Superior temporal gyrus (tissue), 1 donor: ENCODE measurements around the gene TRPM1.

Source experiments
- DNase-seq: peaks from one replicate; pipeline ENCODE4 v3.0.0-alpha.2; 2016; ENCODE audit errors: extremely low spot score

Gene TRPM1

DNA sequence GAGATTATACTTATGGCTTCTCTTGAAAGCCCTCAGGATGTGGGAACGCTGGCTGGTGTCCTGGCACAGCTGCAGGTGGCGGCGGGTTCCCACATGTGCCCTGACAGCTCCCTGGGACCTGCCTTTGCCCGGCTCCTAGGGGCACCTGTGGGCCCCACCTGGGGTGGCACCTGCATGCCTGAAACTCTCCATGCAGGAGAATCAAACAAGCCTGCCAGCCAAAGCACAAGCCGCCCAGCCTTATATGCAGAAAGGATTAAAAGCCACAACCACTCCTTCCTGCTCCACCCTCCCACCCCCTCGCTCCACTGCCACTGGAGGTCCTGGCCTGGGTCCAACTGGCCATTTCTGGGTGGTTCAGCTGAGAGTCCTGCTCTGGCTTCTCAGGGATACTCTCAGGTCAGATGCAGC is 18.1 kb downstream of the TRPM1 start:
- DNase-seq: no peak

DNA sequence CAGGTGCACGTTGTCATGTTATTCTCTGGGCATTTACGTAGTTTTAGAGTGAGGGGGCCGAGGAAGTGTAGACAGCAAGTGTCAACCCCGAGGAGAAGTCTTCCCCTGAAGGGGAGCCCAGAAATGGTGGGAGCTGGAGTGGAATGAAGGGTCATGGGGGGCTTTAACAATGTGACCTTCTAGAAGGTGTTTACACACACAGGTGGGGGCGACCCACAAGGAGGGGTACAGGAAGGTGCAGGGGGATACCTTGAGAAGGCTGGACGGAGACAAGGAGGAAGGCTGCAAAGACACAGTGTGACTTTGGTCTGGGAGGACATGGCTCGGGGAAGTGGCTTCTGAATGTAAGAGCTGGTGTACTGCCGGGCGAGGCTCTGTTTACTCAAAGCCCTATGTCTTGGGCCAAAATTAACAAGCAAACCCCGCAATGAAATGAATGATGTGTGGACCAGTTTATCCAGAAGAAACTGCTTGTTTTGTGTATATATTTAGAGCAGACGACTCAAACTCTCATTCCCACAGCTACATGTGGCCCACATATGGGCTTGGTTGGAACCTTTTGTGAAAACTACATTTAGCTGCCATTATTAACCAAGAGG is 18.7 kb downstream of the TRPM1 start:
- DNase-seq: no peak

DNA sequence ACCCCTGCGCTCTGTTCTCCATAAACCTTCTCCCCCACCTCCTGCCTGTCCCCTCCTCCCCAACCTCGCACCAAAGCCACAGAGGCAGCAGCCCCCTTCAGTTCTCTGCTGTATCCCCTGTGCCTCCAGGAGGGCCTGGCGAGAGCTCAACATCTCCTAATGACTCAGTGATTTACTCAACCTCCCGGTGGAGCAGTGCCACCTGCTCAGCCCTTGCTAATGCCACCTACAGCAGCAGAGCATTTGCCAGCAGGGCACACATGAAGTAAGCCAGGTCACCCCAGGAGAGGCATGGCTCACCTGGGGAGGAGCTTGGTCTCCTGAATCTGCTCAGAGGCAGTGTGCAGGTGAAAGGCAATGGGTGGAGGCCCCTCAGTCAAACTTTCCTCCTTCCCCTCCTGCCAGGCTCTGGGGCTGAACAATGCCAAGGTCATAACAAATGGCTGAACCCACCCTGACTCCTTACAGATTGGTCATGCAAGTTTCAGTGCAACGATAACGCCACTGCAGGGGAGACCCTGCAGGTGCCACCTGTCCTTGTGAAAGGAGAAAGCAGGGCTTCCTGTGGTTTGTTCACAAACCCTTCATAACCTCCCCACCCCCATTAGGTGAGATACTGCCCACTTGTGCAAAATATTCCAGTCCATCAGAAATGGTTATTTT is 19.8 kb downstream of the TRPM1 start:
- no peak for DNase-seq

DNA sequence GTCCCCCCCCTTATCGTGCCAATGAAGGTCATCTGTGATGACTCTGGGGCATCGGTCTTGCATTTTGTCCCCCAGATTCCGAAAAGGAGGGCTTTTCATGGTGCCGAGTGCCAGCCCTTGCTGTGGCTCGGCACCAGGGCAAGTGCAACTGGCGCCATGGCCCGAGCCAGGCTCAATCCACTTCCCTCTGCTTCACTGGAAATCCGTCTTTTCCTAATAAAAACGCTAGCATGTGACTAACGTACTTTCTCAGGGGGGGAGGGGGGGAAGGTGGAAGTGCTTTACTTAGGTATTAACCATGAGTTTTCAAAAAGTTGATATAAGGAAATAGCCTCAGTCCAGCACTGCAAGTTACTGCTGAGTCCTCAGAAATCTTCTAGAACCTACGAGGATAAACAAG is 20.5 kb downstream of the TRPM1 start:
- DNase-seq: no peak

DNA sequence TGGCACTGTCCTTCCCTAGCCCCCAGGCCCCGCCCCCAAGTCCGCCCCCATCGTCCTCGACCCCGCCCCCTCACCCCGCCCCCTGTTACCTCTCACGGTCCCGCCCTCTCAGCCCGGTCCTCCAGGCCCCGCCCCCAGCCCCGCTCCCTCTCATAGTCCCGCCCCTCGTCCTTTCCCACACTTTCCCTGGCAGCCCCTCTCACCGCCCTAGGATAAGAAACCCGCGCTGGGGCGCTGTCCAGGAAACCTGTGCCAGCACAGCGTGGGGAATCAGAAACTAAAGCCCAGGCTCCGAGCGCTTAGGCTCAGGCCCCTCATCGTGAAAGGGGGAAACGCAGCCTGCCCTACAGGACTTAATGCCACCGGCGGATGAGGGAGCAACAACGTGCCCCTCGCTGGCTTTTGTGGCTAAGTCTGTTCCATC is 20.9 kb downstream of the TRPM1 start:
- no peak for DNase-seq

DNA sequence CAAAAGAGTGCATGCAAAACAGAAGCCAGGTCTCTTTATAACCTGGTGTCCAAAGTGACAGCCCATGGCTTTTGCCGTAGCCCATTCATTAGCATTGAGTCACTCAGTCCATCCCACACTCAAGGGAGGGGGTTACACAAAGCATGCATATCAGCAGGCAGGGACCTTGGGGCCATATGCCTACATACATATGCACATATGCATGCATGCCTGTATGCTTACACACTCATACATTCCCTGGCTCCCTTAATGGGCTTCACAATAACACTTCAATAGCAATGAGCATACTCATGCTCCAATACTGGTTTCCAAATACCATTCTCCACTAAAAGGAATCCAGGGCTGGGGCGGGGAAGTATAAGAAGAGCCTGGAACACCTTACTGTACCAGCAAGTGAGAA is 22.0 kb downstream of the TRPM1 start:
- no peak for DNase-seq

DNA sequence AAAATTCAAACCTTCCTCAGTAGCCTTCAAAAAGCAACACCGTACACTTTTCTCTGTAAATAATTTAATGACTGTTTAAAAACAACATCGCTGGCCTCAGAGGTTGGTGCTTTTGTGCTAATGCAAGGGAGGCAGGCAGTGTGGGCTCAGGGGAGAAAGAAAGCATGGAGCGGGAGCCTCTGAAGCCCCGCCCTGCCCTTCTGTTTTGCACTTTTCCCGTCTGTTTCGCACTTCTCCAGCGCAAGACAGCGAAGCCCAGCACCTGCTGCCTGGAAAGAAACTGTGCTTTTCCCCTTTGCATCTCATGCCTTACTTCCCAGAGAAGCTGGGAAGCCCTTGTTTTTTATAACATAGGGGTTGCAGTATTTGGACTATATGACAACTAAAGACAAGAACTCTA is 23.1 kb downstream of the TRPM1 start:
- DNase-seq: no peak

DNA sequence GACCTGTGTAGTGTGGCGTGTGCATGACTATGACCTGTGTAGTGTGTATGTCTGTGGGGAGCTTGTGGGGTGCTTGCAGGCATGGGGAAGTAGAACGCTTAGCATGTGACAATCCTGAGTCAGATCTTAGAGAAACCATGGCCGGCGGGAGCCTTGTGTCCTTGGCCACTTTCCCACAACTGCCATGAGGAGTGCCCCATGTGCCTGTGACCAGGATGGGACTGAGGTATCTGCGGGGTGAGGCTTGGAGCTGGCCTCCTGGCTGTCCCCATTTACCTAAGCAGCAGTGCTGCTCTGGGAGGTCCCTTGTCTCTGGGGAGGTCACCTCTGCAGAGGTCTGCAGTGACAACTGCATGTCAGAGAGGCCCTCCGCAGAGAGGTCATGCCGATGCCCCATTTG is 23.6 kb downstream of the TRPM1 start:
- DNase-seq: no peak

DNA sequence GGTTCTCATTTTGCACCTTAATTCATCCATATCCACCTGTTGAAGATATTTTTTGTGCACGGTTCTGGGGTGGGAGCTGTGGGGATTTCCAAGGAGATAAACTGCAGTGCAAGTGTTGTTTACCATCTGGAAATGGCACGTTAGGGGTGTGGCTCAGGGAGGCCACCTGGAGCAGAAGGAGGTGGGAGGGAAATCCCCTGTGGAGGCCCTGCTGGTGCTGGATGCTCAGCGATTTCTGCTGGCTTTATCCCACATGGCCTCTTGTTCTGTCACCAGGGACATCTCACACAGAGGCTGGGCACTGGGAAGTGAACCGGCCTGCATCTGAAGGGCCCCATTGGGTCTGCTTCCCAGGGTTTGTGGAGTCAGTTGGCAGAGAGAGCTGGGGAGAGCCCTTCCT is 24.3 kb downstream of the TRPM1 start:
- DNase-seq: no peak

DNA sequence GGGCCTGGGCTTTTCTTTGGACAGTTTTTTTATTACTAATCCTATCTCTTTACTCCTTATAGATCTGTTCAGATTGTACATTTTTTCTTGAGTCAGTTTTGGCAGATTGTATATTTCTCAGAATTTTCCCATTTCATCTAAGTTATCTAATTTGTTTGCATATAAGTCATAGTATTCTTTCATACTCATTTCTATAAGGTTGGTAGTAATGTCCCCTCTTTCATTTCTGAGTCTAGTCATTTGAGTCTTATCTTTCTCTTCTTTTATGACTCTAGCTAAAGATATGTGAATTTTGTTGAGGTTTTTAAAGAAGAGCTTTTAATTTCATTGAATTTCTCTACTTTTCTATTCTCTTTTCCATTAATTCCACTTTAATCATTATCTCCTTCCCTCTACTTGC is 27.2 kb downstream of the TRPM1 start:
- DNase-seq: no peak

DNA sequence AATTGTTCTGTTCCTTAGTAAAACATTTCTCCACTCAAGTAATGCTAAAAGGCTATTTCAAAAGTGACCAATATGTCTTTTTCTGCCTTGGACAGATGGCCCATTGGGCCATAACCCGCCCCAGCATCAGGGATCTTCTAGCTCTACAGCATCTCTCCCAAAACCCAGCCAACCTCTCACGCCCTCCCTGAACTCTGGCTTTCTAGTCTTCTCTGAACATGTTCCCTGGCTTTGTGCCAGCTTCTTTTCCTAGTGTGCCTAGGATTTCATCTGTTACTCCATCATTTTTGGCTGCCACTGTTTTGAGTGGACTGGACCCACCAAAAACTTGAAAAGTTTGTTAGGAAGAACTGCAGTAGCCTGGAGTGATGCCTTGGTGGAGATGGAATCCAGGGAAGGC is 30.7 kb downstream of the TRPM1 start:
- no peak for DNase-seq

DNA sequence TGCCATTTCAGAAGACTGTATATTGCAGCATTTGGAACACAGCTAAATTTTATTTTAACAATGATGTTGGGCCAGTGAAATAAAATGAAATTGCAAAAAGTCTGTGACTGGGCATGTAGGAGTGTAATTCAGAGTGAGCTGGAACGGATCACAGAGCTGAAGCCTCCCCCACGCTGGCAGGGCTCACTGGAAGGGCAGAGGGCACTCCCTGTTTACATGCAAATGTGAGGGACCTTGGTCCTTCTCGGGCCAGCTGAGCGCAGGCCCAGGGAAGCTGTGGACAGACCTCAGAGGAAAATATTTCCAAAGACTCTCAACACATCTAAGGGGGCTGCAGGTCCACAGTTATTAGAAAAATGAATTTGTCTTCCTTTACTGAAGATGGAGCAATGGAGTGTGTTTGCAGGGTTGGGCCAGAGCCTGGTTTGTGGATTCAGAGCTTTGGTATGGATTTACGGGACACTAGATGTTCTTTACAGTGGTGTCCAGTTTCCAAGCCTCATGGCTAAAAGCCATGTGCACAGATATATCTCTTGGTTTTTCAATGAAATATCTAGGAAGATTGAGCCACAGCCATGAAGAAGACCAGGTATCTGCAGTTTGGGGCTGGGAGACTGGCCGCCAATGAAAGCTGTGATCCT is 32.0 kb downstream of the TRPM1 start:
- no peak for DNase-seq

DNA sequence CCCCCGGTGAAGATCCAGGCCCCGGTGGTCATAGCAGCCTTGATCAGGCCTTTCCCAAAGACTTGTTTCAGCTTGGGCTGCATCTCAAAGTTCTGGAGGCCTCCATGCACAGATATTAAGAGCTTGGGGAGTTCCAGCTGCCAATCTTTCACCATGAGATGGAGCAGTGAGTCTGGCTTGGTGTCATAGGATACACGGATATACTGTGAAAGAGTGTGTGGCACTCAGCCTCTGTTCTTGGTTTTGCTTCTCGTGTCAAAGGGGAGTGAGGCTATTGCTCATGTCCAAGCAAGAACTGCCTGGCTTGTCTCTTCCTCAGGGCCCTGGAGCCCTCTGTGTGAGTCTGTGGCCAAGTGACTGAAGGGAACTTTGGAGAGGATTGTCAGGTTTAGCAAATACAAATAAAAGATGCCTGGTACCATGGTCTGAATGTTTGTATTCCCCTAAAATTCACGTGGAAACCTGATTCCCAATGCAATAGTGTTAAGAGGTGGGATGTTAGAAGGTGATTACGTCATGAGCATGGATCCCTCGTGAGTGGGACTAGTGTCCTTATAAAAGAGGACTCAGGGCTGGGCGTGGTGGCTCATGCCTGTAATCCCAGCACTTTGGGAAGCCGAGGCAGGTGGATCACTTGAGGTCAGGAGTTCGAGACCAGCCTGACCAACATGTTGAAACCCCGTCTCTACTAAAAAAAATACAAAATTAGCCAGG is 33.5 kb downstream of the TRPM1 start:
- DNase-seq: no peak

DNA sequence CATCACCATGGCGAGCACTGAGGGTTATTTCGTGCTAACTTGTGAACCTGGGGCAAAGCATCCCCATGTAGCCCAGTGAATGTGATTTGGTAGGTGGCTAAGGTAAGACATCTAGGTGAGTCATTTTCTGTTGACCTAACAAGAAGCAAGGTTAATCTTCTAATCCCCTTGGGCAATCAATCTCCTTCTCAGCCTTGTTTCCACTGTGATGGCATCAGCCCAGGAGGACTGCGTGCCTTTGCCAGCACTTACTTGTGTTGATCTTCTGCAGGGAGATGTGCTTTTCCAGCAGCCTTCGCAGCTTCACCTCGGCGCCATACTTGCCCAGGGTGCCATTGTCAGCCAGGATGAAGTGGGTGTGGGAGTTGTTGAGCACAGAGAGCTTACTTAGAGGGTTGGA is 35.7 kb downstream of the TRPM1 start:
- no peak for DNase-seq

DNA sequence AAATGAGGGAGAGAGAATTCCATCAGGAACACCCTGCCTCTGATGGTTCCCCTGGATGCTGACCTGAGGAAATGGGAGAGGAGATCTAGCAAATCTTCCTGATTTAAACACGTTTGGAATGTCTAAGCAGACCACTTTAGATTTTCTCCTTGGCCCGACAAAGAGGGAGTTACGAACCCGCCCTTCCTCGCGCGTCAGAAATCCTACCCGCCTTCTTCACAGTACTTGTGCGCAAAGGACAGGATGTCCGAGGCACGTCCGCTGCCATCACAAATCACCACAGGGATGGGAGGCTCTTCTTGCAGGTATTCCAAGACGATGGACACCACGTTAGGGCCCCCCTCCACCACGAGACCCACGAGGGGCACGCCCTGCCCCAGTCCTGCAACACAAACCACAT is 38.6 kb downstream of the TRPM1 start:
- no peak for DNase-seq

DNA sequence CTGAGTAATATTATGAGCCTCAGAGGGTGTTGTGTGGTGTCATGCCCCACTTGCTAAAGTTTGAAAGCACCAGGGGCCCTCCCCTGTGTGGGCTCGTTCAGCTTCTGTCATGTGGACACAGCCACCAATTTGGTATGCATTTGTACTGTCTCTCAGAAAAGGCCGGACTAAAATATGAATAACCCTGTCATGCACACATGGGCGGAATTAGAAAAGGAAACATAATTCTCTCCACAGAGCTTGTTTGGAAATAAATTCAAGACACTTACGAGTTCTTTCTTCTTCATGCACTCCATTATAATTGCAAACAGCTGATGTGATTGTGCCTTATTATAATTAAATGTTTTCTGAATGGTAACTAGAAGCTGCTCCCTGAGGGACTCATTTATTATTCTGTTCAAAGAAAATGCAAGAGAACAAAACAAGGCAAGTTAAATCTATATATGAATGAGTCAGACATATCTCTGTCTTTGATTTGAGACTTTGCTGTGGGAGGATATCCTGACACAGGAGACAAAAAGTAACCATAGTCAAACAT is 39.1 kb downstream of the TRPM1 start:
- DNase-seq: peak; percentile 15

DNA sequence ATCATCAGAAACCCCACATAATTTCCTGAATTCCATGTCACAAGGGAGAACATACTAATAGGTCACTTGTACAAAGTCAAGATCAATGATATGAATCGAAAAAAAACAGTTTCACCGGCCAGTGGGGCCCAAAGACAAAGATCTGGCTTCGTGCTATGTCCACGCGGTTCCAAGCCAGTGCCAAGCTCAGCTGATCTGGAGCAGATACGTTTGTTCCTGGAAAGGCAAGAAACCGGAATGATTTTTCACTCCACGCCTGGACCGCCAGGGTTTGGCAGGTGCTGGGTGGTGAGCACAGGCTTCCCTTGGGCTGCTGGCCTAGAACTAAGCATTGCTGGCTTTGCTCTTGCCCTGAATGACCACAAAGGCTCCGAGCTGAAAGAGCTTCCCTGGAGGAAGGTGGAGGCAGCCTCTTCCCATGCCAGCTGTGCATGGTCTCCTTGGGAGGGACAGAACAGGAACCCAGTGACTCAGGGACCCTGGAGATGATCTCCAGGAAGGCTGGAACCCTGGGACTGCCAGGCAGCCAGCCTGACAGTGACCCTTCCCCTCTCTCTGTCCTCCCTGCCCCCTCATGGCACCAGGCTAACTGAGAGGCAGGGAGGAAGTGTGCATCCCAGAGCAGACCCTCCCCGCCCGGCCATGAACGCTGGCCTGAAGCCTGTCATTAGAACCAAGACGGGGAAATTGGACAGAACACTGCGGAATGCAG is 40.9 kb downstream of the TRPM1 start:
- DNase-seq: no peak

DNA sequence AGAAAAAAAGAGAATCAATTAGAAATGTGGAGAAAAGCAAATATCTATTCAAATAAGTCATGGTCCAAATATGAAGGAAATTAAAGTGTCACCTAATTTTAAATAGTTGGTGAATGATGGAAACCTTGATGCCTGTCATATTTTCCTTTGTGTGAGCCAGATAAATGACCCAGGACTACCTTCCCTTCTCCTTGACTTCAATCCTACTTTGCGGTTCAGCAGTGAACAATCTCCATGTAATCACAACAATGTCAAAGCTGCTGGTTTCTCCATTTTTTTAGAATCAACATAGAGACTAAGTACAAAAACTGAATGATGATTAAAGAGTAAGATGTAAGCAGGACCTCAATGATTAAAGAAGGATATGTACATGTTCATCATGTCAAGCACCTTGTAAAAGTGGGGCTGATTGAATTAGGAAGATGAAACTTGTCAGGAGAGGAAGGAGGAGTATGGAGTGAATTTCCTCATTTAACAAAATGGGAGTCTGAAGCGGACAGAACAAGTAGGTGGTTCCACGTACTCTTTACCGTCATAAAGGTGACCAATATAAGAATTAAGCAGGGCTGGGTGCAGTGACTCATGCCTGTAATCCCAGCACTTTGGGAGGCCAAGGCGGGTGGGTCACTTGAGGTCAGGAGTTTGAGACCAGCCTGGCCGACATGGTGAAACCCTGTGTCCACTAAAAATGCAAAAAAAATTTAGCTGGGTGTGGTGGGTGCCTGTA is 43.1 kb downstream of the TRPM1 start:
- DNase-seq: no peak

DNA sequence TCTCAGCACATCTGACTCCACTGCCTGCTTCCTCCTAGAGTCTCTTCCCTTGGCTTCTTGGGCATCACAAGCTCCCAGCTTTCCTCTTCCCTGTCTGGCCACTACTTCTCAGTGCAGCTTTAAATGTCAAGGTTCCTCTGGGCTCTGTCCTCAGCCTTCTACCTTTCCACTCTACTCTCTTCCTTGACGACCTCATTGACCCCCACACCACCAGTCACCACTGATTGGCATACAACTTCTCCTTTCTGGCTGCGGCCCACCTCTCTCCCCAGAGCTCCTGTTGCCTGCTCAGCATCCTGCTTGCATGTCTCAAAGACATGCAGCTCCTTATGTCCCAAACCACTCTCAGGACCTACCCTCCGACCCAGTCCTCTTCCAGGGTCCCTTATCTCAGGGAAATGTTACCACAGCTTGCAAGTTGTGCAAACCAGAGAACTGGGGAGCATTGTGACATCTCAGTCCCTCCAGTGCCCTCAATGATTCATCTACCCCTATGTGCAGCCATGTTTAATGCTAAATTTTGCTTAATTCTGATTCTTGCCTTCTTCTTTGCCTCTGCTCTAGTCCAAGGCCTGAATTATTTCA is 49.9 kb downstream of the TRPM1 start:
- DNase-seq: no peak

DNA sequence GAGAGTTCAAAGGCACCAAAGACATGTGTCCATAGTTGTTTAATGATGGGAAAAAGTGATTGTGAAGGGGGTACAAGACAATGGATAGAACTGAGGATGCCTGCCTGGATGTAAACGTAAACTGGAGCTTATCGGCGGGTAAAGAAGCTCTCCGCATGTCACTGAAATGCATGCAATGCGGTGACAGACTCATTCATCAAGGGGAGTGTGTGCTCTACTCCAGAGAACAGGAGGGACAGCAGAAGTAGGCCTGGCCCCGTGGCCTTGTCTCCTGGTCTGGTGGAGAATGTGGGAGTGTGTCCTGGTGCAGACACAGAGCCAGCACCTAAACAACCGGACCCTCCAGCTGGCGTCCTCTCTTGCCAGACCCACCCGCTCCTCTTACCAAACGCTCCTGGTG is 50.6 kb downstream of the TRPM1 start:
- DNase-seq: no peak
